Measurements from ENCODE around the gene GRM2. TPM values are rescaled to one million over a fixed set of nuclear protein-coding genes. Genes with fewer than 3 reads are reported as not detected.

The GRM2 gene
- total RNA-seq, 2 experiments from 2014 or later = 0.06 to 0.29 TPM

DNA sequence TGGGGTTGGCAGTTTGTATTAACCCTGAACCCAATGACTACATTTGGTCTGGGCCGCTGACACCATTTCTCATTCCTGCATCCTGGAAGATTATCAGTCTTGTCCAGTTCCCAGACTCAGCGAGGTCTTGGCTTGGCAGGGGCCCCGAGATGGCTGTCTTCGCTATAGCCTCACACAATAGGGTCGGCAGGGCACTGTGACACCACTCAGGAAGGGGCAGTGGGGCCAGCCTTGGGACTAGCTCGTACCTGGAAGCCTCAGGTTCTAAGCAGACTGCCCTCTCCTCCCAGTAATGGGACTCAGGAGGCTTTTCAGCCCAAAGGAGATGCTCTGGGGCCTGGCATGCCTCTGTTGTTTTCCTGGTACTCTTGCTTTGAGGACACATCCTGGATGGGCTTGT, 26.7 kb upstream of the GRM2 start:
- Histone ChIP-seq H3K9me3 (ENCODE audit: low read length) (no peaks in the 10 kb centered on the region), H3K36me3 (ENCODE audit: insufficient read depth, low read length) (peaks cover 33% of the 10 kb centered on the region), H3K4me3 (ENCODE audit: low read depth, low read length, poor library complexity, severe bottlenecking) (no peak overlapping the region), H3K4me1 (ENCODE audit: insufficient read depth, low read length, poor library complexity, severe bottlenecking) (peaks cover 34% of the 10 kb centered on the region), H3K27ac (ENCODE audit: low read depth, low read length, poor library complexity, severe bottlenecking) (no peak overlapping the region), H2AFZ (ENCODE audit: low read length) (no peak overlapping the region), H3K9me2 (ENCODE audit: insufficient read depth, low read length) (no peaks in the 10 kb centered on the region), H3K79me2 (ENCODE audit: insufficient read depth, low read depth, low read length) (no peaks in the 10 kb centered on the region), H3K4me2 (ENCODE audit: low read length) (peak overlapping the region; percentile 28; the same call in 1 of the 2 replicates), H4K20me1 (ENCODE audit: insufficient read depth, low read length) (no peaks in the 10 kb centered on the region)
- no peak for DNase-seq (ENCODE audit: low spot score)
- ChIA-PET CTCF (ENCODE audit: unreplicated experiment) (interaction anchor here (1.0 to 3.1 kb wide), 3 partner anchors 8 to 179 kb away, joined by 3 to 22 read pairs (median 17); partner anchors contain the start of gene DCAF1), POLR2A (no interaction called here)
- no TSS peak for BruUV-seq (replicated peaks)
- no peak for TF ChIP-seq EZH2phosphoT487 (IDR thresholded peaks at IDR 0.05; ENCODE audit: borderline replicate concordance, low read depth, low read length)
- TF ChIP-seq, protein P1, sequence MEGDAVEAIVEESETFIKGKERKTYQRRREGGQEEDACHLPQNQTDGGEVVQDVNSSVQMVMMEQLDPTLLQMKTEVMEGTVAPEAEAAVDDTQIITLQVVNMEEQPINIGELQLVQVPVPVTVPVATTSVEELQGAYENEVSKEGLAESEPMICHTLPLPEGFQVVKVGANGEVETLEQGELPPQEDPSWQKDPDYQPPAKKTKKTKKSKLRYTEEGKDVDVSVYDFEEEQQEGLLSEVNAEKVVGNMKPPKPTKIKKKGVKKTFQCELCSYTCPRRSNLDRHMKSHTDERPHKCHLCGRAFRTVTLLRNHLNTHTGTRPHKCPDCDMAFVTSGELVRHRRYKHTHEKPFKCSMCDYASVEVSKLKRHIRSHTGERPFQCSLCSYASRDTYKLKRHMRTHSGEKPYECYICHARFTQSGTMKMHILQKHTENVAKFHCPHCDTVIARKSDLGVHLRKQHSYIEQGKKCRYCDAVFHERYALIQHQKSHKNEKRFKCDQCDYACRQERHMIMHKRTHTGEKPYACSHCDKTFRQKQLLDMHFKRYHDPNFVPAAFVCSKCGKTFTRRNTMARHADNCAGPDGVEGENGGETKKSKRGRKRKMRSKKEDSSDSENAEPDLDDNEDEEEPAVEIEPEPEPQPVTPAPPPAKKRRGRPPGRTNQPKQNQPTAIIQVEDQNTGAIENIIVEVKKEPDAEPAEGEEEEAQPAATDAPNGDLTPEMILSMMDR (conservative IDR thresholded peaks at IDR 0.05; ENCODE audit: low read length) = no peak
- intact Hi-C loops (cut with micrococcal nuclease; ENCODE audit: unreplicated experiment) = no loop called here

GRCh38 chr3:51680663-51681230, 26.1 kb upstream of the GRM2 start:
- H3K27ac ChIP-seq (ENCODE audit: low read depth, low read length, poor library complexity, severe bottlenecking) = peak overlapping the region; percentile 23
- POLR2A ChIA-PET = interaction anchor here (0.6 to 1.8 kb wide), 3 partner anchors 8 to 70 kb away, joined by 3 to 12 read pairs (median 4); no protein-coding TSS in a partner anchor
- no peaks in the 10 kb centered on the region for H3K79me2 ChIP-seq (ENCODE audit: insufficient read depth, low read depth, low read length)
- CTCF ChIA-PET (ENCODE audit: unreplicated experiment) = interaction anchor here (0.6 to 3.1 kb wide), 4 partner anchors 8 to 1864 kb away, joined by 3 to 22 read pairs (median 12); partner anchors contain the start of gene DCAF1
- intact Hi-C loops (cut with micrococcal nuclease; ENCODE audit: unreplicated experiment) = no loop called here
- H3K9me2 ChIP-seq (ENCODE audit: insufficient read depth, low read length) = no peaks in the 10 kb centered on the region
- DNase-seq (ENCODE audit: low spot score) = no peak
- no peaks in the 10 kb centered on the region for H4K20me1 ChIP-seq (ENCODE audit: insufficient read depth, low read length)
- BruUV-seq (replicated peaks) = no TSS peak
- peaks cover 34% of the 10 kb centered on the region for H3K36me3 ChIP-seq (ENCODE audit: insufficient read depth, low read length)
- H3K4me3 ChIP-seq (ENCODE audit: low read depth, low read length, poor library complexity, severe bottlenecking) = no peak overlapping the region
- H3K9me3 ChIP-seq (ENCODE audit: low read length) = no peaks in the 10 kb centered on the region
- TF ChIP-seq, protein P1 (conservative IDR thresholded peaks at IDR 0.05; ENCODE audit: low read length) = no peak
- TF ChIP-seq EZH2phosphoT487 (IDR thresholded peaks at IDR 0.05; ENCODE audit: borderline replicate concordance, low read depth, low read length) = no peak
- no peak overlapping the region for H2AFZ ChIP-seq (ENCODE audit: low read length)
- peaks cover 35% of the 10 kb centered on the region for H3K4me1 ChIP-seq (ENCODE audit: insufficient read depth, low read length, poor library complexity, severe bottlenecking)
- H3K4me2 ChIP-seq (ENCODE audit: low read length) = peak overlapping the region; percentile 55

DNA sequence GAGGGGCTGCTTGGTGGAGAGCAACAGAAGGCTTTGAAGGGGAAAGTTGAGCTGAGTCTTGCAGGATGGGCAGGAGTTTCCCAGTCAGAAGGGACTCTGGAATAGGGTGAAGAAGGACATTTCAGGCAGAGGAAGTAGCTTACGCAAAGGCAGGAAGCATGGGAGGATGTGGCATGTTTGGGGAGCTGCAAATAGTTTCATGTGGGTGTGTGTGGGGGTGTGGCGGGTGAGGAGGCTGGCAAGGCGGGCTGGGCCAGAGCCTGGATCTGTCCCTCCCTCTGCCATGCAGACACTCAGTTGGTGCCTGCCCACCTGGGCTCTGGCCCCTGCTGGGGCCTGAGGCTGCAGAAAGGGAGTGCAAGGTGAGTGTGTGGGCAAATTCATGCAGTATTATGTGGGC, 25.4 kb upstream of the GRM2 start:
- peak; percentile 39 for DNase-seq (ENCODE audit: low spot score)
- intact Hi-C loops (cut with micrococcal nuclease; ENCODE audit: unreplicated experiment) = no loop called here
- BruUV-seq (replicated peaks) = no TSS peak
- H3K9me2 ChIP-seq (ENCODE audit: insufficient read depth, low read length) = no peaks in the 10 kb centered on the region
- ChIA-PET POLR2A (interaction anchor here (0.6 to 1.8 kb wide), 3 partner anchors 9 to 71 kb away, joined by 3 to 12 read pairs (median 4); no protein-coding TSS in a partner anchor), CTCF (ENCODE audit: unreplicated experiment) (interaction anchor here (0.9 to 3.1 kb wide), 4 partner anchors 9 to 180 kb away, joined by 3 to 22 read pairs (median 12); partner anchors contain the start of gene DCAF1)
- TF ChIP-seq, protein P1 (conservative IDR thresholded peaks at IDR 0.05; ENCODE audit: low read length) = no peak
- no peak for TF ChIP-seq EZH2phosphoT487 (IDR thresholded peaks at IDR 0.05; ENCODE audit: borderline replicate concordance, low read depth, low read length)
- no peak overlapping the region for H3K4me3 ChIP-seq (ENCODE audit: low read depth, low read length, poor library complexity, severe bottlenecking)
- H3K27ac ChIP-seq (ENCODE audit: low read depth, low read length, poor library complexity, severe bottlenecking) = peak overlapping the region; percentile 23
- peaks cover 42% of the 10 kb centered on the region for H3K4me1 ChIP-seq (ENCODE audit: insufficient read depth, low read length, poor library complexity, severe bottlenecking)
- no peak overlapping the region for H2AFZ ChIP-seq (ENCODE audit: low read length)
- H3K9me3 ChIP-seq (ENCODE audit: low read length) = no peaks in the 10 kb centered on the region
- H3K4me2 ChIP-seq (ENCODE audit: low read length) = peak overlapping the region; percentile 55
- H4K20me1 ChIP-seq (ENCODE audit: insufficient read depth, low read length) = no peaks in the 10 kb centered on the region
- H3K36me3 ChIP-seq (ENCODE audit: insufficient read depth, low read length) = peaks cover 38% of the 10 kb centered on the region
- no peaks in the 10 kb centered on the region for H3K79me2 ChIP-seq (ENCODE audit: insufficient read depth, low read depth, low read length)
